Caco-2 (cell line): ENCODE measurements around the gene MKX. TPM values are rescaled to one million over a fixed set of nuclear protein-coding genes. Genes with fewer than 3 reads are reported as not detected.

Experiments used
- BruUV-seq: library from RNA; stranded (reverse); fragments of 400-500 nt; replicated peaks from 2 replicates; lab custom pipeline; 2021; lab: Mats Ljungman, UMichigan
- CTCF ChIA-PET: fragments of 300-600 bp; sonication (Branson Sonifier 250); formaldehyde crosslinking; loops from one replicate; lab custom pipeline; 2022; ENCODE audit warnings: antibody characterized with exemption; lab: Charles Lee
- POLR2A ChIA-PET: fragments of 300-600 bp; sonication (Branson Sonifier 250); formaldehyde crosslinking; loops from one replicate; lab custom pipeline; 2022; ENCODE audit warnings: antibody characterized with exemption; lab: Charles Lee
- DNase-seq, 2 experiments: peaks; one replicate each; pipeline versions ENCODE4 v3.0.0 to v3.0.0-alpha.2; 2020 to 2022
- H3K27me3 ChIP-seq: replicated peaks from 2 replicates; pipeline ENCODE4 v1.6.0; 2011; ENCODE audit warnings: low read length; ENCODE audit not compliant: control insufficient read depth, insufficient read depth
- H3K36me3 ChIP-seq: 2 replicates; pipeline ENCODE4 v1.5.1; 2011; ENCODE audit warnings: low read length; ENCODE audit not compliant: control insufficient read depth, insufficient read depth
- H3K4me1 ChIP-seq: fragments of 250-450 bp; sonication (Bioruptor Pico); 2 replicates; pipeline ENCODE4 v1.5.1; 2020; ENCODE audit warnings: mild to moderate bottlenecking
- H3K4me3 ChIP-seq: 2 replicates; pipeline ENCODE4 v1.5.1; 2011; ENCODE audit warnings: low read depth, mild to moderate bottlenecking, control low read depth, low read length
- H3K9me3 ChIP-seq: fragments of 250-450 bp; sonication (Bioruptor Pico); 2 replicates; pipeline ENCODE4 v1.5.1; 2020; ENCODE audit warnings: mild to moderate bottlenecking, moderate library complexity
- H3K27ac Mint-ChIP-seq: one replicate; pipeline ENCODE4 v1.8.0; 2022; ENCODE audit warnings: mixed read lengths; ENCODE audit not compliant: unreplicated experiment
- H3K27me3 Mint-ChIP-seq: one replicate; pipeline ENCODE4 v1.8.0; 2022; ENCODE audit warnings: mixed read lengths; ENCODE audit not compliant: insufficient read depth, unreplicated experiment
- H3K36me3 Mint-ChIP-seq: one replicate; pipeline ENCODE4 v1.8.0; 2022; ENCODE audit warnings: mild to moderate bottlenecking, mixed read lengths; ENCODE audit not compliant: insufficient read depth, unreplicated experiment
- H3K4me1 Mint-ChIP-seq: one replicate; pipeline ENCODE4 v1.8.0; 2022; ENCODE audit warnings: low read depth, mixed read lengths; ENCODE audit not compliant: unreplicated experiment
- H3K4me3 Mint-ChIP-seq: one replicate; pipeline ENCODE4 v1.8.0; 2022; ENCODE audit warnings: mild to moderate bottlenecking, moderate library complexity, mixed read lengths; ENCODE audit not compliant: unreplicated experiment
- H3K9me3 Mint-ChIP-seq: one replicate; pipeline ENCODE4 v1.8.0; 2022; ENCODE audit warnings: mixed read lengths; ENCODE audit not compliant: unreplicated experiment
- intact Hi-C: fragments of 100-400 bp; cut with micrococcal nuclease; formaldehyde crosslinking; loops from one replicate; pipeline ENCODE4 v1.10.0; 2022; ENCODE audit not compliant: unreplicated experiment
- total RNA-seq: library from RNA; stranded (reverse); gene quantifications from 2 replicates; pipeline ENCODE4 v1.2.3, GENCODE V29; 2022
- TF ChIP-seq, protein P1 (sequence below), 2 experiments: fragments of 200-600 bp in 1 of 2; IDR thresholded peaks; 1 replicate in 1 of 2; 2 replicates in 1 of 2; pipeline versions ENCODE4 v1.5.1 to v1.8.0; 2011 to 2022; ENCODE audit warnings: antibody characterized with exemption in 1 of 2, control low read depth in 1 of 2, inconsistent platforms in 1 of 2, low read depth in 1 of 2, low read length in 1 of 2, mild to moderate bottlenecking in 1 of 2, moderate library complexity in 1 of 2; ENCODE audit not compliant: insufficient read depth in 1 of 2, severe bottlenecking in 1 of 2, unreplicated experiment in 1 of 2

The MKX gene
- total RNA-seq, 1 experiment from 2014 or later: 0.64 TPM

DNA sequence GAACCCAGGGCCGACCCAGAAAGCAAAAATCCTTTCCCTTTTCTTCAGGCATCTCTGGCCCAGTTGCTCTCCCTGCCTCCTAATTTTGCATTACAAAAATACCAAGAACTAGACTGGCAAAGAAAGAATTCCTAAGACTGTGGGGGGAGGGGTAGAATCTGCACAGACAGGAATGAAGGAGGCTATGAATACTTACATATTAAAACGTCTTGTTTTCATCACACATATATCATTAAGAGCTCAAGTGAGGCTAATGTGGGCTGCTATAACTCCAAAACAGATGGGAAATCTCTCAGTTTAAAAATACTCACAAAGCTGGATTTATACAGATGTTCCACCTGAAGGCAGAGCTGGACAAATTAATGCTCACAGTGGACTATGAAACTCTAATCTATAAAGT lies 29.2 kb upstream of the MKX start:
- Mint-ChIP-seq H3K27me3 (peaks cover 35% of the 10 kb centered on the region), H3K4me3 (no peak overlapping the region), H3K9me3 (no peaks in the 10 kb centered on the region), H3K27ac (no peak overlapping the region), H3K4me1 (no peaks in the 10 kb centered on the region), H3K36me3 (no peaks in the 10 kb centered on the region)
- ChIA-PET CTCF (no interaction called here), POLR2A (no interaction called here)
- TF ChIP-seq, protein P1, sequence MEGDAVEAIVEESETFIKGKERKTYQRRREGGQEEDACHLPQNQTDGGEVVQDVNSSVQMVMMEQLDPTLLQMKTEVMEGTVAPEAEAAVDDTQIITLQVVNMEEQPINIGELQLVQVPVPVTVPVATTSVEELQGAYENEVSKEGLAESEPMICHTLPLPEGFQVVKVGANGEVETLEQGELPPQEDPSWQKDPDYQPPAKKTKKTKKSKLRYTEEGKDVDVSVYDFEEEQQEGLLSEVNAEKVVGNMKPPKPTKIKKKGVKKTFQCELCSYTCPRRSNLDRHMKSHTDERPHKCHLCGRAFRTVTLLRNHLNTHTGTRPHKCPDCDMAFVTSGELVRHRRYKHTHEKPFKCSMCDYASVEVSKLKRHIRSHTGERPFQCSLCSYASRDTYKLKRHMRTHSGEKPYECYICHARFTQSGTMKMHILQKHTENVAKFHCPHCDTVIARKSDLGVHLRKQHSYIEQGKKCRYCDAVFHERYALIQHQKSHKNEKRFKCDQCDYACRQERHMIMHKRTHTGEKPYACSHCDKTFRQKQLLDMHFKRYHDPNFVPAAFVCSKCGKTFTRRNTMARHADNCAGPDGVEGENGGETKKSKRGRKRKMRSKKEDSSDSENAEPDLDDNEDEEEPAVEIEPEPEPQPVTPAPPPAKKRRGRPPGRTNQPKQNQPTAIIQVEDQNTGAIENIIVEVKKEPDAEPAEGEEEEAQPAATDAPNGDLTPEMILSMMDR (IDR thresholded peaks at IDR 0.05; ENCODE audit: insufficient read depth in 1 of 2, low read depth in 1 of 2, low read length in 1 of 2, severe bottlenecking in 1 of 2, unreplicated experiment in 1 of 2): no peak
- Histone ChIP-seq H3K27me3 (no peaks in the 10 kb centered on the region; the same call in 1 of the 2 replicates), H3K9me3 (0 out of 2 replicates have a peak, but pooled peaks cover 3% of the 10 kb centered on the region), H3K4me1 (no peaks in the 10 kb centered on the region), H3K36me3 (no peaks in the 10 kb centered on the region), H3K4me3 (no peak overlapping the region)
- intact Hi-C loops: no loop called here
- no TSS peak for BruUV-seq
- no peak for DNase-seq

DNA sequence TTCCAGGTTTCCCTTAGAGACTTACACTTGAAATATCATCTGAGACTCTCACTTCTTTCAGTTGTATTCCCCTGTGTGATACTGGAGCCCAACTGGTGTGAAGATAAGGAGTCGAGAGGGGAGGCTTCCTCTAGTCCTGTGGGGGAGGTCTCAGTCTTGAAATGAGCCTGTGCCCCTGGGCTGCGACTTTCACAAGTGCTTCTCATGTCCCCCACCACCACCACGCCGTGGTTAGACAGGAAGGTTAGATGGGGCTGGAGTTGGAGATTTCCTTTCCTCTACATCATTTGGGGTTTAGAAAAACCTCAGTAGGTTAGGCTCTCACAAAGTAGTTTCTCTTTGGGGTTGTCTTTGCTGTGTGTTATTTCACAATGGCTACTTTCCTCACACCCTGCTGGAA lies 25.6 kb upstream of the MKX start:
- Histone ChIP-seq H3K9me3 (0 out of 2 replicates have a peak, but pooled peaks cover 3% of the 10 kb centered on the region), H3K36me3 (no peaks in the 10 kb centered on the region), H3K27me3 (no peaks in the 10 kb centered on the region; the same call in 1 of the 2 replicates), H3K4me3 (no peak overlapping the region), H3K4me1 (no peaks in the 10 kb centered on the region)
- no TSS peak for BruUV-seq
- no peak overlapping the region for H3K27ac Mint-ChIP-seq
- no peak overlapping the region for H3K4me3 Mint-ChIP-seq
- intact Hi-C loops: no loop called here
- H3K4me1 Mint-ChIP-seq: no peaks in the 10 kb centered on the region
- no peaks in the 10 kb centered on the region for H3K36me3 Mint-ChIP-seq
- CTCF ChIA-PET: no interaction called here
- H3K27me3 Mint-ChIP-seq: peaks cover 37% of the 10 kb centered on the region
- TF ChIP-seq, protein P1 (IDR thresholded peaks at IDR 0.05; ENCODE audit: insufficient read depth in 1 of 2, low read depth in 1 of 2, low read length in 1 of 2, severe bottlenecking in 1 of 2, unreplicated experiment in 1 of 2): no peak
- no peak for DNase-seq
- POLR2A ChIA-PET: no interaction called here
- no peaks in the 10 kb centered on the region for H3K9me3 Mint-ChIP-seq

DNA sequence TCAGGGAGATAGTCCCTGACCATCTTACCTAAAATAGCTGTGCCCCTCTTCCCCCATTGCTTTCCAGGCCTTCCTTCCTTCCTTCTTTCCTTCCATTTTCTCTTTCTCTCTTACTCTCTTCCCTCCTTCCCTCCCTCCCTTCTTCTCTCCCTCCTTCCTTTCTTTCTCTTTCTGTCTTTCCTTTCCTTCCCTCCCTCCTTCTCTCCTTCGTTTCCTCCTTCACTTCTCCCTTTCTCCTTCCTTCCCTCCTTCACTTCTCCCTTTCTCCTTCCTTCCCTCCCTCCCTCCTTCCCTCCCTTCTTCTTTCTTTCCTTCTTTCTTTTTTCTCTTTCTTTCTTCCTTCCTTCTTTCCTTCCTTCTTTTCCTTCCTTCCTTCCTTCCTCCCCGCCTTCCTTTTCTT lies 24.6 kb upstream of the MKX start:
- no peak for DNase-seq
- H3K27me3 Mint-ChIP-seq: peaks cover 35% of the 10 kb centered on the region
- H3K9me3 Mint-ChIP-seq: no peaks in the 10 kb centered on the region
- intact Hi-C loops: no loop called here
- Histone ChIP-seq H3K9me3 (0 out of 2 replicates have a peak, but pooled peaks cover 3% of the 10 kb centered on the region), H3K27me3 (no peaks in the 10 kb centered on the region; the same call in 1 of the 2 replicates), H3K4me3 (no peak overlapping the region), H3K4me1 (no peaks in the 10 kb centered on the region), H3K36me3 (no peaks in the 10 kb centered on the region)
- H3K36me3 Mint-ChIP-seq: no peaks in the 10 kb centered on the region
- no peak overlapping the region for H3K4me3 Mint-ChIP-seq
- H3K27ac Mint-ChIP-seq: no peak overlapping the region
- ChIA-PET CTCF (interaction anchor here (0.7 kb wide), 1 partner anchor 367 kb away, joined by 4 read pairs; no protein-coding TSS in a partner anchor), POLR2A (no interaction called here)
- no peaks in the 10 kb centered on the region for H3K4me1 Mint-ChIP-seq
- no TSS peak for BruUV-seq
- TF ChIP-seq, protein P1 (IDR thresholded peaks at IDR 0.05; ENCODE audit: insufficient read depth in 1 of 2, low read depth in 1 of 2, low read length in 1 of 2, severe bottlenecking in 1 of 2, unreplicated experiment in 1 of 2): no peak
